Measurements from ENCODE around the gene ALPL. TPM values are rescaled to one million over a fixed set of nuclear protein-coding genes. Genes with fewer than 3 reads are reported as not detected.

Gene ALPL
- polyA plus RNA-seq, 1 donor (not counting 4 experiments of a cell fraction or from before 2014, with no cell fraction given), result not detected

DNA sequence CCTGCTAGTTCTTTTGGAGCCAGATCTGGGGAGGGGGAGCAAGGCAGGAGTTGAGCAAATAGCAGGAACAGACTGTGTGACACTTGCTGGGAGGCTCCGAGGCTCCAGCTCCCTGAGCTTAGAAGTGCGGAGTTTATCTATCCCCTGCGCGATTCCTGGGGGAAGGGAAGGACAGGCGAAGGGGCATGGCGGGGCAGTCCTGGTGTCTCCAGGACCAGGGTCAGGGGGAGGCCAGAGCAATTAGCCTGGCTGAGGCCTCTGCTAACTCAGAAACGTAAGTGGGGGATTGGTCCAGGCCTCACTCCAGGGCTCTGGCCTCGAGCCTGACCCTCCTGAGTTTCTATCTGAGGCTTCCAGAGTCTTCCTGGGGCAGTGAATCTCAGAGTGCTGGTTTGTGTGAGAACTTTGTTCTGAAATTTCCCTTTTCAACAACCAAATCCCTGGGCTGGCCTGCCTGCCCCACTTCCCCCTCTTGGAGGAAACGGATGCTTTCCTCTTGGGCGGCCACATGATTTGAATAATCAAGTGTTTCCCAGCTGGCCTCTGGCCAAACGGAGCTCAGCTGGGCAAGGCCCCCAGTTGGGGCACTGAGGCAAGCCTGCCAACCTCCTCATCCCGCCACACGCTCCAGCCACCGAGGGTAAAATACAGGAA is 15.6 kb downstream of the ALPL start:
- Histone ChIP-seq H3K36me3 (ENCODE audit: control insufficient read depth in 2 of 2, extremely low read depth in 1 of 2, insufficient read depth in 2 of 2, low read length in 2 of 2) (no peaks in the 10 kb centered on the region), H3K9me3 (ENCODE audit: control insufficient read depth, low read depth, low read length) (no peaks in the 10 kb centered on the region), H3K4me3 (ENCODE audit: control insufficient read depth in 2 of 3, extremely low read depth in 1 of 3, insufficient read depth in 2 of 3, low read depth in 1 of 3, low read length in 3 of 3) (no peak overlapping the region), H4K20me1 (ENCODE audit: control insufficient read depth, extremely low read depth, insufficient read depth, low read length) (no peaks in the 10 kb centered on the region), H2AFZ (ENCODE audit: control insufficient read depth, low read length) (no peak overlapping the region), H3K27ac (ENCODE audit: control insufficient read depth, insufficient read depth, low read length) (no peak overlapping the region), H3K4me1 (ENCODE audit: control insufficient read depth, extremely low read depth, insufficient read depth, low read length) (no peaks in the 10 kb centered on the region), H3K9ac (ENCODE audit: control insufficient read depth, extremely low read depth, insufficient read depth, low read length) (no peak overlapping the region), H3K9me1 (ENCODE audit: control insufficient read depth, extremely low read depth, insufficient read depth, low read length) (no peaks in the 10 kb centered on the region), H3K4me2 (ENCODE audit: control insufficient read depth, extremely low read depth, insufficient read depth, low read depth, low read length) (no peak overlapping the region), H3K27me3 (ENCODE audit: control insufficient read depth, extremely low read depth, insufficient read depth, low read length) (peaks cover under 1% of the 10 kb centered on the region), H3K79me2 (ENCODE audit: control insufficient read depth, insufficient read depth, low read length) (no peaks in the 10 kb centered on the region)
- TF ChIP-seq EZH2 (IDR thresholded peaks at IDR 0.05; ENCODE audit: low read length), result no peak
- dilution Hi-C loops (cut with MboI; ENCODE audit: extremely low pct_ligation_motif_present, low sequenced_read_pairs), result no loop called here
- FAIRE-seq, result no peak
- no peak for DNase-seq (ENCODE audit: low read depth, low spot score)

DNA sequence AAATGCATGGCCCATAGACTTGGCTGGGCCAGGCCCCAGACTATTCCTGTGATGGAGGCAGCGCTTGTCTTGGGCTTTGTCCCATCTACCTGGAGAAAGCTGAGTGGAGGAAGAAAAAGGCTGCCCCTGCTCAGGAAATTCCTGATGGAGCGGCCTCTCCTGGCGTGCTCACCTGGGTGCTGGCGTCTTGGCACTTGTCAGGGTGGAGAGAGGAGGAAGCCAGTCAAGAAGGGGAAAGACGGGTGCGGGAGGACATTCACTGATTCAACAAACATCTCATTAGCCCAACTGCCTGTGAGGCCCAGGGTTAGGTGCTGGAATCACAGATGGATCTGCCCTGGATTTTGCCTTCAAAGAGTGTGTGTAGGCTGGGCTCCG is 16.1 kb downstream of the ALPL start:
- dilution Hi-C loops (cut with MboI; ENCODE audit: extremely low pct_ligation_motif_present, low sequenced_read_pairs), result no loop called here
- no peak for FAIRE-seq
- H2AFZ ChIP-seq (ENCODE audit: control insufficient read depth, low read length), result no peak overlapping the region
- no peak for DNase-seq (ENCODE audit: low read depth, low spot score)
- H3K9me3 ChIP-seq (ENCODE audit: control insufficient read depth, low read depth, low read length), result no peaks in the 10 kb centered on the region
- H3K27me3 ChIP-seq (ENCODE audit: control insufficient read depth, extremely low read depth, insufficient read depth, low read length), result peaks cover 3% of the 10 kb centered on the region
- H3K4me2 ChIP-seq (ENCODE audit: control insufficient read depth, extremely low read depth, insufficient read depth, low read depth, low read length), result no peak overlapping the region
- TF ChIP-seq, protein P1, sequence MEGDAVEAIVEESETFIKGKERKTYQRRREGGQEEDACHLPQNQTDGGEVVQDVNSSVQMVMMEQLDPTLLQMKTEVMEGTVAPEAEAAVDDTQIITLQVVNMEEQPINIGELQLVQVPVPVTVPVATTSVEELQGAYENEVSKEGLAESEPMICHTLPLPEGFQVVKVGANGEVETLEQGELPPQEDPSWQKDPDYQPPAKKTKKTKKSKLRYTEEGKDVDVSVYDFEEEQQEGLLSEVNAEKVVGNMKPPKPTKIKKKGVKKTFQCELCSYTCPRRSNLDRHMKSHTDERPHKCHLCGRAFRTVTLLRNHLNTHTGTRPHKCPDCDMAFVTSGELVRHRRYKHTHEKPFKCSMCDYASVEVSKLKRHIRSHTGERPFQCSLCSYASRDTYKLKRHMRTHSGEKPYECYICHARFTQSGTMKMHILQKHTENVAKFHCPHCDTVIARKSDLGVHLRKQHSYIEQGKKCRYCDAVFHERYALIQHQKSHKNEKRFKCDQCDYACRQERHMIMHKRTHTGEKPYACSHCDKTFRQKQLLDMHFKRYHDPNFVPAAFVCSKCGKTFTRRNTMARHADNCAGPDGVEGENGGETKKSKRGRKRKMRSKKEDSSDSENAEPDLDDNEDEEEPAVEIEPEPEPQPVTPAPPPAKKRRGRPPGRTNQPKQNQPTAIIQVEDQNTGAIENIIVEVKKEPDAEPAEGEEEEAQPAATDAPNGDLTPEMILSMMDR (optimal IDR thresholded peaks at IDR 0.05 in 1 of 3, IDR thresholded peaks at IDR 0.05 in 1 of 3, conservative IDR thresholded peaks at IDR 0.05 in 1 of 3; ENCODE audit: extremely low read depth in 1 of 3, insufficient read depth in 2 of 3, low read length in 3 of 3), result no peak
- no peak for TF ChIP-seq EZH2 (IDR thresholded peaks at IDR 0.05; ENCODE audit: low read length)
- no peaks in the 10 kb centered on the region for H3K9me1 ChIP-seq (ENCODE audit: control insufficient read depth, extremely low read depth, insufficient read depth, low read length)
- H3K79me2 ChIP-seq (ENCODE audit: control insufficient read depth, insufficient read depth, low read length), result no peaks in the 10 kb centered on the region
- no peaks in the 10 kb centered on the region for H3K36me3 ChIP-seq (ENCODE audit: control insufficient read depth in 2 of 2, extremely low read depth in 1 of 2, insufficient read depth in 2 of 2, low read length in 2 of 2)
- no peaks in the 10 kb centered on the region for H3K4me1 ChIP-seq (ENCODE audit: control insufficient read depth, extremely low read depth, insufficient read depth, low read length)
- H3K9ac ChIP-seq (ENCODE audit: control insufficient read depth, extremely low read depth, insufficient read depth, low read length), result no peak overlapping the region
- H4K20me1 ChIP-seq (ENCODE audit: control insufficient read depth, extremely low read depth, insufficient read depth, low read length), result no peaks in the 10 kb centered on the region
- H3K4me3 ChIP-seq (ENCODE audit: control insufficient read depth in 2 of 3, extremely low read depth in 1 of 3, insufficient read depth in 2 of 3, low read depth in 1 of 3, low read length in 3 of 3), result no peak overlapping the region
- H3K27ac ChIP-seq (ENCODE audit: control insufficient read depth, insufficient read depth, low read length), result no peak overlapping the region

DNA sequence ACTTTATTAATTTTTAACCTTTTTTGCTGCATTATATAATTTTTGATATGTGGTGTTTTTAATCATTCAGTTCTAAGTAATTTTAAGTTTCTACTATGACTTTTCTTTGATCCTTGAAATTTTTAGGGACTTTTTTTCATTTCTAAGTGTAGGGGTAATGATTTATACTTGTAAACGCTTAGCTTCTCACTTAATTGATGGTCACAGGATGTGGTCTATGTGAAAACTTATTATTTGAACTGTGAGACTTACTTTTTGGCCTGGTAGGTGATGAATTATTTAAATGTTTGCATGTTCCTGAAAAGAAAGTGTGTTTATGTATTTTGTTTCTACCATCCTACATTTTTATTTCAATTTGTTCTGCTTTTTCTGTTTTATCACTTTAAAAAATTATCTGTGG is 17.2 kb downstream of the ALPL start:
- Histone ChIP-seq H3K4me2 (ENCODE audit: control insufficient read depth, extremely low read depth, insufficient read depth, low read depth, low read length) (no peak overlapping the region), H3K4me3 (ENCODE audit: control insufficient read depth in 2 of 3, extremely low read depth in 1 of 3, insufficient read depth in 2 of 3, low read depth in 1 of 3, low read length in 3 of 3) (no peak overlapping the region), H3K4me1 (ENCODE audit: control insufficient read depth, extremely low read depth, insufficient read depth, low read length) (no peaks in the 10 kb centered on the region), H3K9me1 (ENCODE audit: control insufficient read depth, extremely low read depth, insufficient read depth, low read length) (no peaks in the 10 kb centered on the region), H3K27me3 (ENCODE audit: control insufficient read depth, extremely low read depth, insufficient read depth, low read length) (peaks cover 6% of the 10 kb centered on the region), H2AFZ (ENCODE audit: control insufficient read depth, low read length) (no peak overlapping the region), H3K36me3 (ENCODE audit: control insufficient read depth in 2 of 2, extremely low read depth in 1 of 2, insufficient read depth in 2 of 2, low read length in 2 of 2) (no peaks in the 10 kb centered on the region), H3K27ac (ENCODE audit: control insufficient read depth, insufficient read depth, low read length) (no peak overlapping the region), H3K9me3 (ENCODE audit: control insufficient read depth, low read depth, low read length) (no peaks in the 10 kb centered on the region), H3K9ac (ENCODE audit: control insufficient read depth, extremely low read depth, insufficient read depth, low read length) (no peak overlapping the region), H4K20me1 (ENCODE audit: control insufficient read depth, extremely low read depth, insufficient read depth, low read length) (no peaks in the 10 kb centered on the region), H3K79me2 (ENCODE audit: control insufficient read depth, insufficient read depth, low read length) (no peaks in the 10 kb centered on the region)
- DNase-seq (ENCODE audit: low read depth, low spot score) (no peak), FAIRE-seq (no peak)
- dilution Hi-C loops (cut with MboI; ENCODE audit: extremely low pct_ligation_motif_present, low sequenced_read_pairs), result no loop called here
- TF ChIP-seq, protein P1 (optimal IDR thresholded peaks at IDR 0.05 in 1 of 3, IDR thresholded peaks at IDR 0.05 in 1 of 3, conservative IDR thresholded peaks at IDR 0.05 in 1 of 3; ENCODE audit: extremely low read depth in 1 of 3, insufficient read depth in 2 of 3, low read length in 3 of 3), result no peak
- TF ChIP-seq EZH2 (IDR thresholded peaks at IDR 0.05; ENCODE audit: low read length), result no peak
